NCI-H1694 treated with DMSO at 0.1 percent for 48 hours (cell line): Measurements from ENCODE around the gene BUD23.
"Not testable (repeated sequence)": the region's sequence is repeated elsewhere in the genome, so short reads cannot be mapped to it uniquely, and the experiment has no call there.

Experiments
- DNase-seq: peaks from one replicate; lab custom pipeline; 2025; lab: John Stamatoyannopoulos, UW

BUD23 gene

GRCh38 chr7:73719806-73720169, 36.4 kb downstream of the BUD23 start:
- DNase-seq: no peak

DNA sequence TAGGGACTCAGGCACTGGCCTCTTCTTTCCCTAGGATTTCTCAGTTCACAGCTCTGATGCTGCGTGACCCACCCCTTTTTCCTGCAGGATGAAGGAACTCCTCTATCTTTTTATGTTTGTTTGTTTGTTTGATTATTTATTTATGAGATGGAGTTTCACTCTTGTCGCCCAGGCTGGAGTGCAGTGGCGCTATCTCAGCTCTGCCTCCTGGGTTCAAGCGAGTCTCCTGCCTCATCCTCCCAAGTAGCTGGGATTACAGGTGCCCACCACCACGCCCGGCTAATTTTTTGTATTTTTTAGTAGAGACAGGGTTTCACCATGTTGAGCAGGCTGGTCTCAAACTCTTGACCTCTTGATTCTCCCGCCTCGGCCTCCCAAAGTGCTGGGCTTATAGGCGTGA, 37.0 kb downstream of the BUD23 start:
- DNase-seq: not testable (repeated sequence)

DNA sequence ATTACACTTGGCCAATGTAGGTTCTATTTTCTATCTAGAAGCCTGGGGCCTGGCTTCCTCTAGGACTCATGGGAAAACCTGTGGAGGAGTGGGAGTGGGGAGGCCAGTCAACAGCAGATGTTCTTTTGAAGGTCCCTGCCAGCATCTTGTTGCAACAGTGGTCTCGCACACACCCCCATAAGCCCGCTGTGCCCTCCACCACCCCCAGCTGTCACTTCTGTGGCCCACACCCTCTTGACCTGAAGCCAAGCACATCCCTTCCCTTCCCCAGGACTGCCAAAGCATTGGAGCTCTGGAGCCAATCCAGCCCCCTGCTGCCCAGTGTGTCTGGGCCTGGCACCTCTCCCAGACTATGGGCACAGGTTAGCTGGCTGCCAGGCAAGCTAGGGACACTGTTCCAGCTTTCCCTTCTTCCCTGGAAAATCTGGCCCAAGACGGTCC, 38.0 kb downstream of the BUD23 start:
- DNase-seq: peak; percentile 99

- DNase-seq: not testable (repeated sequence)
Observed at GRCh38 chr7:73722182-73722581, 38.8 kb downstream of the BUD23 start.

GRCh38 chr7:73722785-73723184, 39.4 kb downstream of the BUD23 start:
- DNase-seq: no peak

DNA sequence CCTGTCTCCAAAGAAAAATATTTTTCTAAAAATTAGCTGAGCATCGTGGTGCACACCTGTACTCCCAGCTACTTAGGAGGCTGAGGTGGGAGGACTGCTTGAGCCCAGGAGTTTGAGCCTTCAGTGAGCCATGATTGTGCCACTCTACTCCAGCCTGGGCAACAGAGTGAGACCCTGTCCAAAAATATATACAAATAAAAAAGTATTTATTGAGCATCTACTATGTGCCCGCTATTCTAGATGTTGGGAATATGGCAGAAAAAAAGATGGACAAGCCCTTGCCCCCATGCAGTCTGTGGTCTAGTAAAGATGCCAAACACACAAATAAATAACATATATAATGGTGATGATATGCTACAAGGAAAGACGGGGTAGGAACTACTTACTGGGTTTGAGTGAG, 40.4 kb downstream of the BUD23 start:
- DNase-seq: no peak

- no peak for DNase-seq
Observed at GRCh38 chr7:73726083-73726466, 42.7 kb downstream of the BUD23 start.

DNA sequence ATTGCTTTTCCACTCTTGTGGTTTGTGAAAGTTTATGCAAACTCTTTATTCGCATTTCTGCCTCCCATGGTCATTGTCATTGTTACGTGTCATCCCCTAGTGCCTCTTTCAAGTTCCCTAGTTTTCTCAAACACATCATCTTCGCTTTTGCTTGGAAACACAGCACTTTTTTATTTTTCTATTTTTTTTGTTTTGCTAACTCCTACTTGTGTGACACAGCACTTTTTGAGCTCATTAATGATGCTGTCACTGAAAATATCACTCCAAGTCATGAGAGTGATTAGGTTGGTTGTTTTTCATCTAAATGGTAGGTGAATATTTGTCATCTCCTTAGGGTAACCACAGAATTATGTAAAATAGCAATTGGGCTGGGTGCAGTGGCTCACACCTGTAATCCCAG, 44.6 kb downstream of the BUD23 start:
- no peak for DNase-seq

- DNase-seq: no peak
Observed at GRCh38 chr7:73728551-73728950, 45.2 kb downstream of the BUD23 start.

DNA sequence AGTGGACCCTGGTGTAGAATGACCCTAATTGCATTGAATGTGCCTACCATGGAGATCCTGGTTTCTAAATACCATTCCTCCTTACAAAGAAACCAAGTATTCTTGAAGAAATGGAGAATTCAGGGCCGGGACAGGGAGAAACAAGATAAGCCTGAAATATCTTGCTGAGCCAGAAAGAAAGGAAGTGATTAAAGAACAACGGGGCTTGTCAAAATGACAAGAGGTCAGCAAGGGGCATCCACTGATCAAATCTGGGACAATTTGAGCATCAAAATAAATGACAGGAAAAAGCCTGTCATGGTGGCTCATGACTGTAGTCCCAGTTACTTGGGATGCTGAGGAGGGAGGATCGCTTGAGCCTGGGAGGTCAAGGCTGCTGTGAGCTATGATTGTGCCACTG, 47.1 kb downstream of the BUD23 start:
- no peak for DNase-seq

DNA sequence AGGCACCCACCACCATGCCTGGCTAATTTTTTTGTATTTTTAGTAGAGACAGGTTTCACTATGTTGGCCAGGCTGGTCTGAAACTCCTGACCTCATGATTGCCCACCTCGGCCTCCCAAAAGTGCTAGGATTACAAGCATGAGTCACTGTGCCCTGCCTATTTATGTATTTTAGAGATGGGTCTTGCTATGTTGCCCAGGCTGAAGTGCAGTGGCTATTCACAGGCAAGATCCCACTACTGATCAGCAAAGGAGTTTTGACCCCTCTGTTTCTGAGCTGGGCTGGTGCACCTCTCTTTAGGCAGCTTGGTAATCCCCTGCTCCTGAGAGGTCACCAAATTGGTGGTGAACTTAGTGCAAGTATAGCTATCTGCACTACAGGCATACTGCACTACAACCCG, 49.0 kb downstream of the BUD23 start:
- no peak for DNase-seq

GRCh38 chr7:73734619-73735527, 51.5 kb downstream of the BUD23 start:
- peak; percentile 67 for DNase-seq

DNA sequence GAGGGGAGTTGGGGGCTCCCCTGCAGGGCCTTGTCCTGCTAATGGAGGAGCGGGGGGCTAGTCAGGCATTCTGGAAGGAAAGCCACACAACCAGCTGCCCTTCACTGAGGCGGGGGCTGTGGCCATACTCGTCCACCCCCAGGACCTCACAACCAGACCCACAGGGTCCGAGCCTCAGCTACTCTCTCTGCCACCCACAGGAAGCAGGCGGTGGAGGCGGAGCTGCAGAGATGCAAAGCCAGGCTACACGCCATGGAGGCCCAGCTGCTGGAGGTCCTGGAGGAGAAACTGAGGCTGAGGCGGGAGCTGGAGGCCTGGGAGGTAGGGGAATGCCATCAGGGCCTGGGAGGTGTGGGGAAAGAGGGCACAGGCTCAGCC, 52.1 kb downstream of the BUD23 start:
- DNase-seq: no peak

DNA sequence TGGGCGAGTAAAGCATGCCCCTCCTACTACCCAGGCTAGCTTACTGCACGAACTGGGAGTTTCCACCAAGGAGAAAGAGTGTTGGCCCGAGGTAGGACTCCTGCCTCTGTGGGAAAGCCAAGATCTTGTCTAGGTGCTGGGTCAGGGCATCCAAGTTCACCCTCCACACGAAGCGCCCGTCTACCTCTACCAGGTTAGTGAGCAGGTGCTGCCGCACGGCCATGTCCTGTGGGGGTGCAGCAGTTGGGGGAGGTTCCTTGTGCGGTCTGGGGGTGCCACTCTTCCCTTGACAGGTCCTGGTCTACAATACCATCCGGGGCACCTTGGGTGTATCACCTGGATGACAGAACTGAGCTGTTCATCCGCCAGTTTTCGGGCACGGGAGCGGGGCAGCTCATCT, 53.5 kb downstream of the BUD23 start:
- DNase-seq: no peak

- no peak for DNase-seq
Observed at GRCh38 chr7:73737491-73738219, 54.3 kb downstream of the BUD23 start.

GRCh38 chr7:73738220-73738611, 54.8 kb downstream of the BUD23 start:
- no peak for DNase-seq

DNA sequence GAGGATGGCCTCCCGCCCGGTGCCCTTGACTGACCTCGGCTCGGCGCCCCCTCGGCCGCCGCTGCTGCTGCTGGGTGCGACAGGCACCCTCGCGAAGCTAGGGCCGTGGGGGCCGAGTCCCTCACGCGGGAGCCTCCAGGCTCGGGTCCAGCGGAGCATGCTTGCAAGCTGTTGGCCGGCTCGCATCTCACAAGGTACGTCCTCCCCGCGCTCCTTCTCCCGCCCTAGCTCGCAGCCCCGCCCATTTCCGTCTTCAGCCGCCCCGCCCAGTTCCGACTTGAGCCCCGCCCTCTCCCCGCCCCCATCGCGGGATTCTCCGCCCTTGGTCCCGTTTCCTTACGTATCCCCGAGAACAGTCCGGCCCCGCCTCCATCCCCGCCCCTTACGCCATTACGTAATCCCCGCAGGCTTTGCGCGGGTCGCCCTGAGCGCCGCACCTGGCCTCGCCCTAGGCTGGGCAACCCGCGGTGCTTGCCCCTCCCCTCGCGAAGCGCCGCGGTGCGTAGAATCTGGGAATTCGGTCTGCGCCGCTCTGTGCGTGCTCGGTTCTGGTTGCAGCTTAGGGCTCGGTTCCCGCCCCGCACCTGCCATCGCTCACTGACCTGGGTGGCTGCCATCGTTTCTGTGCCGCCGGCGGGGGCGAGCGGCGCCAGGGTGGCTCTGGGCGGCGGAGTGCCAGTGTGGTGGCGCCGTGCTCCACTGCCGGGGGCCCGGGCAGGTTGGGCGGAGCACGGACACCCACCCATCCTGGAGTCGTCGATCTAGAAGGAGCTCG, 55.4 kb downstream of the BUD23 start, which contains the start of gene ABHD11:
ABHD11 (minus strand) TSS at position 191 of the 775 bp plus-strand sequence; CDS start at position 159, 32 bp downstream.
- DNase-seq: peak; percentile 89

GRCh38 chr7:73739387-73739767, 56.0 kb downstream of the BUD23 start:
- no peak for DNase-seq

DNA sequence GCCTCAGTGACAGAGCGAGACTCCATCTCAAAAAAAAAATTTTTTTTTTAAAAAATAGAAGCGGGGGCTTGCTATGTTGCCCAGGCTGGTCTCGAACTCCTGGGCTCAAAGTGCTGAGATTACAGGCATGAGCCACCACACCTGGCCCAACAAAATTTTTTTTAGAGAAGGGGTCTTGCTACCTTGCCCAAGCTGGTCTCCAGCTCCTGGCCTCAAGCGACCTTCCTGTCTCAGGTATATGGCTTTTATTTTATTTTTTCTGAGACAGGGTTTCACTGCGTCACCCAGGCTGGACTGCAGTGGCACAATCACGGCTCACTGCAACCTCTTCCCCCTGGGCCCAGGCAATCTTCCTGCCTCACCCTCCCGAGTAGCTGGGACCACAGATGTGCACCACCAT, 56.8 kb downstream of the BUD23 start:
- no peak for DNase-seq

DNA sequence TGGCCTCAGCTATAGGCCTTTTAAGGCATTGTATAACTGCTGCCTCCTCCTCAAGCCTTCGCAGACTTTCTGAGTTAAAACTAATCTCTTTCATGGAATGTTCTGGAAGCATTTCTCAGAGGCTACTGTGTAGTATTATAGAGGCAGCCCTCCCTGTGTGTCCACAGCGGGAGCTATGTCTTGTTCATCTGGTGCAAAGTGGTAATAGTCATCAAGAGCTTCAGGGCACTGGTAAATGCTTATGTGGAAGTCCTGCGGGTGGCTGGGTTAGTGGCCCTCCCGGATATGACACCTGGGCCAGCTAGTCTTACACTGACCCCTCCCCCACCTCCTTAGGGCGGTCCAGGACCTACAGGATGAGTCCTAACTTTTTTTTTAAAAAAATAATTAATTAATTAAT, 57.4 kb downstream of the BUD23 start:
- no peak for DNase-seq

DNA sequence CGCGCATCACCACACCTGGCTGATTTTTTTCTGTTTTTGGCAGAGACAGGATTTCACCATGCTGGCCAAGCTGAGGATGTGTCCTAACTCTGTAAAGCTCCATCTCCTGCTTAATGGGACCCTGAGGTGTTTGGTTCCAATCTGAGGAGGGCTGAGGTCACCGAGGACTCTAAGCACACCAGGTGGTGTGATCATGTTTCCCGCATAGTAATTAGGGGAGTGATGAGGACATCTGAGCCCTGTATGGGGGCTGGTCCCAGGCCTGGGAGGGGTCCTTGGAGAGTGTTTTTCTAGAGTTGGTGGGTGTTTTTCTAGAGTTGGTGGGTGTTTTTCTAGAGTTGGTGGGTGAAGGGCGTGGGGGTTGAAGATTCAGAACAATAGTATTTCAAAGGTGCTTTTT, 58.2 kb downstream of the BUD23 start:
- DNase-seq: no peak

- DNase-seq: no peak
Observed at GRCh38 chr7:73742338-73742752, 58.9 kb downstream of the BUD23 start.
